Activated naive CD4-positive, alpha-beta T cell treated with anti-CD3 and anti-CD28 coated beads, Interleukin-2, amount 50 U/mL, for 72 hours (primary cell): ENCODE data around the gene RRM2. TPM values are rescaled to one million over a fixed set of nuclear protein-coding genes. Genes with fewer than 3 reads are reported as not detected.
"Not testable (repeated sequence)": the region's sequence is repeated elsewhere in the genome, so short reads cannot be mapped to it uniquely, and the experiment has no call there.

Experiments used
- ATAC-seq, 2 donors: fragments of 150-1000 bp; cut with Tn5 transposase; 2 replicates each; pipeline ENCODE4 v1.10.0; 2021; ENCODE audit warnings: mild to moderate bottlenecking in 2 of 2, moderate library complexity in 2 of 2
- DNase-seq, 2 donors: peaks; one replicate each; pipeline ENCODE4 v3.0.0; 2021 to 2022; ENCODE audit warnings: low spot score in 2 of 2
- H3K27ac Mint-ChIP-seq, 2 donors: one replicate each; pipeline ENCODE4 v1.8.0; 2022; ENCODE audit warnings: mild to moderate bottlenecking in 2 of 2, mixed read lengths in 2 of 2
- H3K36me3 Mint-ChIP-seq, 2 donors: one replicate each; pipeline ENCODE4 v1.8.0; 2022; ENCODE audit warnings: mixed read lengths in 2 of 2
- H3K9me3 Mint-ChIP-seq, 2 donors: one replicate each; pipeline ENCODE4 v1.8.0; 2022; ENCODE audit warnings: mixed read lengths in 2 of 2
- total RNA-seq, 2 donors: library from RNA; stranded (reverse); gene quantifications; one replicate each; pipeline ENCODE4 v1.2.3, GENCODE V29; 2022

The RRM2 gene
- total RNA-seq, 2 donors from 2014 or later = 413 to 682 TPM

DNA sequence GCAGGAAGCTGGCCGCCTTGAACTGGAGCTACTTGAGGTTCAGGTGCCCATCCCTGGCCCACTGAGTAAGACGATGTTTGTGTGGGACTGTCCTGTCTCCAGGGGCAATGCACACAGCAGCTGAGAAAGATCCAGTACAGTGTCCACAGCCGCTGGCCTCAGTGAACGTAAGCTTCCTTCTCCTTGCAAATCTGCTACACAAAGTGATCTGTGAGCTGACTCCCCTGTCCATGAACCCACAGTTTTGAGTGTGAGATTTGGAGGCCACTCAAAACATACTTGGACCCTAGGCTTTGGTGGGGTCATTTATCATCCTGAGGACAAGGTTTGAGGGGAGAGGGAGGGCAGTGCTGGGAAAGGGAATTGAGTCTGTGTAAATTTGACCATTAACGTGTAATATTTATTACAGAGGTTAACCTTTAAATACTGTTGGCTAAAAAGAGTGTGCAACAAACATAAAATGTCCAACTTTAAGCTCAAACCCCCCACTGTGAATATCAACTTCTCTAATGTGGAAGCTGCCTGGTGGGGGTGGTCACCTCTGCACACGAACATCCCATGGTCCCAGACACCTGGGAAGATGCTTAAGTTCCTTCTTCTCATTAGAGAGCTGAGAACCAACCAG is 37.4 kb upstream of the RRM2 start:
- ATAC-seq (no peak), DNase-seq (no peak)
- Mint-ChIP-seq H3K9me3 (no peaks in the 10 kb centered on the region), H3K36me3 (no peaks in the 10 kb centered on the region), H3K27ac (no peak overlapping the region)

DNA sequence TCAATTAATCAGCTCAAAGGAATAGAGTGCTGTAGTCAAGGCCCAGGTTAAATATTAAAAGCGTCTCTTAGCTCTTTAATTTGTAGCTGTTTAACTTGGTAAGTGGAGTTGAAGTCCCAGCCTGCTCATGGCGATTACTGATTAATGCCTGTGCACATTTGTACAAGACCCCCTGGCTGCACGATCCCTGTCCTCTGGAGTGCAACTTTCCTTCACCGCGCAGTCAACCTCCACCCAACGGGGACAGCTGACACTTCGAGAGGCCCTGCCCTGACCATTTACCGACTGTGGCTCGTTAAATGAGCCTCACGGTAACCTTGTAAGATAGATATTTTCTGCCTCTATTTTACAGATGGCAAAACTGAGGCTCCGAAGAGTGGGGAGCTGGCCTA is 36.9 kb upstream of the RRM2 start:
- H3K9me3 Mint-ChIP-seq = no peaks in the 10 kb centered on the region
- H3K27ac Mint-ChIP-seq = no peak overlapping the region
- H3K36me3 Mint-ChIP-seq = peaks cover 0 to under 1% of the 10 kb centered on the region in 2 donors
- ATAC-seq = no peak
- DNase-seq = no peak

GRCh38 chr2:10086950-10087349 is 35.6 kb upstream of the RRM2 start:
- ATAC-seq = no peak
- no peak overlapping the region for H3K27ac Mint-ChIP-seq
- DNase-seq = no peak
- peaks cover under 1% of the 10 kb centered on the region in 2 donors for H3K9me3 Mint-ChIP-seq
- peaks cover 7 to 8% of the 10 kb centered on the region in 2 donors for H3K36me3 Mint-ChIP-seq

- no peak for DNase-seq
Observed at GRCh38 chr2:10087360-10087759, 35.2 kb upstream of the RRM2 start.

DNA sequence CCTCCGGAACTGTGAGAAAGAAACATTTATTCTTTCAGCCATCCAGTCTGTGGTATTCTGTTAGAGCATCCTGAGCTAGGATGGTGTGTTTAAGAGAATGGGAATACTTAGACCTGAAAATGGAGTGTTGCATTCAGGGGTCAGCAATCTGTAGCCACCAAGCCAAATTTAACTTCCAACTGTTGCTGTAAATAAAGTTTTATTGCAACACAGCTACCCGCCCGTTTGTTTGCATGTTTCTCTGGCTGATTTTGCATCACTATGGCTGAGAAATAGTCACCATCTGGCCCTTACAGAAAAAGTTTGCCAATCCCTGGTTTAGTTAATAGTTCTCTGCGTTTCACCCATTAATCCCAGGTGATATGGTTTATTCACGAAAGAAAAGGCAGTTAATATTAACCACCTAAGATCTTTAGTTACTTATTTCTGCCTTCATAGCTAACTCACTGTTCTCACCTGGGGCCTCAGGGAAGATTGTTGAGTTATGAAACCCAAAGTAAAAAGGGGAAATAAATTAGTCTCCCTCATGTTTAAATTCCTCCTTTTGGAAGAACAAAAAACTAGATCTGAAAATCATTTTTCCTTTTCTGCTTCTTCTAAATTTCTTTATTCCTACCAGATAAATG is 32.9 kb upstream of the RRM2 start:
- ATAC-seq (no peak), DNase-seq (no peak)
- no peak overlapping the region for H3K27ac Mint-ChIP-seq
- H3K9me3 Mint-ChIP-seq = peaks cover 7 to 9% of the 10 kb centered on the region in 2 donors
- H3K36me3 Mint-ChIP-seq = peaks cover 16% of the 10 kb centered on the region in 2 donors

More at GRCh38 chr2:10087360-10087759, 35.2 kb upstream of the RRM2 start:
- H3K36me3 Mint-ChIP-seq = peaks cover 12% of the 10 kb centered on the region in 2 donors
- peaks cover 4 to 5% of the 10 kb centered on the region in 2 donors for H3K9me3 Mint-ChIP-seq
- no peak for ATAC-seq
- H3K27ac Mint-ChIP-seq = no peak overlapping the region

DNA sequence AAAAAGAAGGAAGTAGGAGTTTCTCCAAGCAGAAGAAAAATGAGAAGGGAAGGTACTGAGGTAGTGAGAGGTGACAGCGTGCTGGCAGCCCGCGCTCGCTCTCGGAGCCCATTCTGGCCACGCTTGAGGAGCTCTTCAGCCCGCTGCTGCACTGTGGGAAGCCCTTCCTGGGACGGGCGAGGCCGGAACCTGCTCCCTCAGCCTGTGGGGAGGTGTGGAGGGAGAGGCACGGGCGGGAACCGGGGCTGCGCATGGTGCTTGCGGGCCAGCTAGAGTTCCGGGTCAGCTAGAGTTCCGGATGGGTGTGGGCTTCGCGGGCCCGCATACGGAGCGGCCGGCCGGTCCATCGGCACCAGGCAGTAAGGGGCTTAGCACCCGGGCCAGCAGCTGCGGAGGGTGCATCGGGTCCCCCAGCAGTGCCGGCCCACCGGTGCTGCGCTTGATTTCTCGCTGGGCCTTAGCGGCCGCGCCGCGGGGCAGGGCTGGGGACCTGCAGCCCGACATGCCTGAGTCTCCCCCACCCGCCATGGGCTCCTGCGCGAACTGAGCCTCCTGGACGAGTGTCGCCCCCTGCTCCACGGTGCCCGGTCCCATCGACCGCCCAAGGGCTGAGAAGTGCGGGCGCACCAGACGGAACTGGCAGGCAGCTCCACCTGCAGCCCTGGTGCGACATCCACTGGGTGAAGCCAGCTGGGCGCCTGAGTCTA is 31.2 kb upstream of the RRM2 start:
- H3K9me3 Mint-ChIP-seq = peaks cover 7 to 9% of the 10 kb centered on the region in 2 donors

GRCh38 chr2:10091889-10092244 is 30.7 kb upstream of the RRM2 start:
- not testable (repeated sequence) for ATAC-seq, H3K9me3 Mint-ChIP-seq, H3K27ac Mint-ChIP-seq, DNase-seq
- H3K36me3 Mint-ChIP-seq = peaks cover 16% of the 10 kb centered on the region in 2 donors

More for the DNA sequence above, 31.2 kb upstream of the RRM2 start:
- DNase-seq (no peak), ATAC-seq (peak in 1 of 2 donors; percentile 50)
- Mint-ChIP-seq H3K36me3 (peaks cover 16% of the 10 kb centered on the region in 2 donors), H3K27ac (no peak overlapping the region)

GRCh38 chr2:10094271-10094814 is 28.2 kb upstream of the RRM2 start:
- ATAC-seq = no peak
- Mint-ChIP-seq H3K27ac (no peak overlapping the region), H3K36me3 (peaks cover 16% of the 10 kb centered on the region in 2 donors), H3K9me3 (peaks cover 7 to 9% of the 10 kb centered on the region in 2 donors)
- no peak for DNase-seq

- ATAC-seq = no peak
- Mint-ChIP-seq H3K27ac (no peak overlapping the region), H3K9me3 (peaks cover 7 to 9% of the 10 kb centered on the region in 2 donors), H3K36me3 (peaks cover 16% of the 10 kb centered on the region in 2 donors)
- DNase-seq = no peak
Observed at GRCh38 chr2:10095175-10095574, 27.4 kb upstream of the RRM2 start.

GRCh38 chr2:10096641-10097040 is 25.9 kb upstream of the RRM2 start:
- ATAC-seq = no peak
- no peak for DNase-seq
- H3K36me3 Mint-ChIP-seq = peaks cover 10 to 11% of the 10 kb centered on the region in 2 donors
- H3K9me3 Mint-ChIP-seq = peaks cover 7 to 9% of the 10 kb centered on the region in 2 donors
- H3K27ac Mint-ChIP-seq = no peak overlapping the region

GRCh38 chr2:10097352-10098148 is 25.0 kb upstream of the RRM2 start:
- Mint-ChIP-seq H3K9me3 (peaks cover under 1 to 2% of the 10 kb centered on the region in 2 donors), H3K36me3 (peaks cover 3% of the 10 kb centered on the region in 2 donors), H3K27ac (no peak overlapping the region)
- DNase-seq = peak in 1 of 2 donors; percentile 37
- ATAC-seq = peak; percentile 71 to 84

GRCh38 chr2:10101491-10101890 is 21.0 kb upstream of the RRM2 start:
- H3K36me3 Mint-ChIP-seq = peaks cover 2% of the 10 kb centered on the region in 2 donors
- H3K9me3 Mint-ChIP-seq = no peaks in the 10 kb centered on the region
- DNase-seq = no peak
- peak overlapping the region in 1 of 2 donors; percentile 88 for H3K27ac Mint-ChIP-seq
- ATAC-seq = no peak

DNA sequence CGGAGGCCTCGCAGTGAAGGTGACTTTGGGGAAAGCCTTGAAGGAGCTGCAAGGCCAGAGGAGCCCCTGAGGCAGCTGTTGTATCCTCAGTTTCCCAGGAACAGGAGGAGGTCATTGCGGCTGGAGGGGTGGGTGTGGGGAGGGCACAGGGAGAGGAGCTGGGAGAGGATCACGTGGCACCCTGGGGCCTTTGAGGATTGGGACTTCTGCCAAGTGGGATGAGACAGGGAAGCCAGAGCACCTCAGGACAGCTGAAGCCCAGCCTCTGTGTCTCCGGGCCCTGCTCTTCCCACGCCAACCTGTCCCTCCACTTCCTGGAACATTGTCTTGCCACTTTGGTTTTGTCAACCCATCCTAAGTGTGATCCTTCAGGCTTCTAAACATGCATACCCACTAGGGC is 19.4 kb upstream of the RRM2 start:
- peaks cover 0 to 6% of the 10 kb centered on the region in 2 donors for H3K9me3 Mint-ChIP-seq
- DNase-seq (no peak), ATAC-seq (no peak)
- H3K27ac Mint-ChIP-seq = no peak overlapping the region
- peaks cover 9 to 10% of the 10 kb centered on the region in 2 donors for H3K36me3 Mint-ChIP-seq

DNA sequence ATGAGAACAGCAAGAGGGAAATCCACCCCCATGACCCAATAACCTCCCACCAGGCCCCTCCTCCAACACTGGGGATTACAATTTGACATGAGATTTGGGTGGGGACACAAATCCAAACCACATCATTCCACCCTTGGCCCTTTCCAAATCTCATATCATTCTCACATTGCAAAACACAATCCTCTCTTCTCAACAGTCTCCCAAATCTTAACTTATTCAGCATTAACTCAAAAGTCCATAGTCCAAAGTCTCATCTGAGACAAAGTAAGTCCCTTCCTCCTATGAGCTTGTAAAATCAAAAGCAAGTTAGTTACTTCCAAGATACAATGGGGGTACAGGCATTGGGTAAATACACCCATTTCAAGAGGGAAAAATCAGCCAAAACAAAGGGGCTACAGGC is 17.6 kb upstream of the RRM2 start:
- H3K27ac Mint-ChIP-seq, DNase-seq, H3K36me3 Mint-ChIP-seq, H3K9me3 Mint-ChIP-seq, ATAC-seq: not testable (repeated sequence)

- DNase-seq = no peak
- ATAC-seq = no peak
- Mint-ChIP-seq H3K36me3 (peaks cover 9 to 10% of the 10 kb centered on the region in 2 donors), H3K27ac (no peak overlapping the region), H3K9me3 (peaks cover 0 to 6% of the 10 kb centered on the region in 2 donors)
Observed at GRCh38 chr2:10109311-10109710, 13.2 kb upstream of the RRM2 start.

GRCh38 chr2:10119027-10119325 is 3.6 kb upstream of the RRM2 start:
- no peak for ATAC-seq
- Mint-ChIP-seq H3K27ac (no peak overlapping the region), H3K9me3 (peaks cover 0 to 3% of the 10 kb centered on the region in 2 donors), H3K36me3 (peaks cover 26 to 28% of the 10 kb centered on the region in 2 donors)
- no peak for DNase-seq
